ENCODE data around the gene MUC13. TPM values are rescaled to one million over a fixed set of nuclear protein-coding genes. Genes with fewer than 3 reads are reported as not detected.
"Not testable (repeated sequence)": the region's sequence is repeated elsewhere in the genome, so short reads cannot be mapped to it uniquely, and the experiment has no call there.

The MUC13 gene
- total and polyA plus RNA-seq, 8 donors = under 0.01 to 16.5 (median 8.7) TPM

- Histone ChIP-seq H3K27ac (peak overlapping the region in 4 of 5 donors; percentile 10 to 49 (median 44)), H3K36me3 (peaks cover 0 to 9% (median 4%) of the 10 kb centered on the region in 4 donors), H3K27me3 (no peaks in the 10 kb centered on the region), H3K9me3 (no peaks in the 10 kb centered on the region), H3K4me3 (no peak overlapping the region), H3K4me1 (peaks cover 0 to 22% (median 12%) of the 10 kb centered on the region in 4 donors)
- DNase-seq = peak in 1 of 2 donors; percentile 21
- intact Hi-C loops (cut with DNase I; ENCODE audit: low total_unique reads) = no loop called here
- no peak for TF ChIP-seq POLR2A (IDR thresholded peaks at IDR 0.05)
- TF ChIP-seq POLR2AphosphoS5 (IDR thresholded peaks at IDR 0.05) = no peak
- TF ChIP-seq CTCF (IDR thresholded peaks at IDR 0.05) = no peak
- no peak for TF ChIP-seq EP300 (IDR thresholded peaks at IDR 0.05)
- 18 to 45% (median 26%) methylated on average over 3 of the region's 3 CpGs for WGBS, 5 donors
Observed at GRCh38 chr3:124963755-124964154, 29.2 kb upstream of the MUC13 start.

GRCh38 chr3:124962403-124962940, 27.9 kb upstream of the MUC13 start:
- Histone ChIP-seq H3K36me3 (no peaks in the 10 kb centered on the region), H3K27me3 (no peaks in the 10 kb centered on the region), H3K9me3 (no peaks in the 10 kb centered on the region), H3K4me3 (no peak overlapping the region), H3K4me1 (peaks cover 0 to 21% (median 11%) of the 10 kb centered on the region in 4 donors), H3K27ac (no peak overlapping the region)
- no peak for DNase-seq
- 86 to 98% (median 92%) methylated on average over 2 of the region's 2 CpGs for WGBS, 5 donors
- TF ChIP-seq POLR2A (IDR thresholded peaks at IDR 0.05) (no peak), POLR2AphosphoS5 (IDR thresholded peaks at IDR 0.05) (no peak), EP300 (IDR thresholded peaks at IDR 0.05) (no peak), CTCF (IDR thresholded peaks at IDR 0.05) (no peak)
- intact Hi-C loops (cut with DNase I; ENCODE audit: low total_unique reads) = no loop called here

GRCh38 chr3:124960698-124961097, 26.1 kb upstream of the MUC13 start:
- no peak overlapping the region for H3K4me3 ChIP-seq
- peaks cover 0 to 19% (median 10%) of the 10 kb centered on the region in 4 donors for H3K4me1 ChIP-seq
- intact Hi-C loops (cut with DNase I; ENCODE audit: low total_unique reads) = no loop called here
- no peak overlapping the region for H3K27ac ChIP-seq
- no peak for DNase-seq
- no peaks in the 10 kb centered on the region for H3K27me3 ChIP-seq
- peaks cover 0 to under 1% (median 0%) of the 10 kb centered on the region in 4 donors for H3K9me3 ChIP-seq
- TF ChIP-seq POLR2AphosphoS5 (IDR thresholded peaks at IDR 0.05) (no peak), POLR2A (IDR thresholded peaks at IDR 0.05) (no peak), CTCF (IDR thresholded peaks at IDR 0.05) (no peak), EP300 (IDR thresholded peaks at IDR 0.05) (no peak)
- WGBS, 5 donors = 65 to 75% (median 70%) methylated on average over 5 of the region's 5 CpGs
- H3K36me3 ChIP-seq = no peaks in the 10 kb centered on the region

GRCh38 chr3:124960105-124960504, 25.6 kb upstream of the MUC13 start:
- H3K27ac ChIP-seq = no peak overlapping the region
- WGBS, 5 donors = 37 to 58% (median 45%) methylated on average over 3 of the region's 3 CpGs
- H3K27me3 ChIP-seq = no peaks in the 10 kb centered on the region
- H3K36me3 ChIP-seq = no peaks in the 10 kb centered on the region
- H3K4me1 ChIP-seq = peaks cover 0 to 14% (median 8%) of the 10 kb centered on the region in 4 donors
- DNase-seq = no peak
- no peak overlapping the region for H3K4me3 ChIP-seq
- TF ChIP-seq POLR2A (IDR thresholded peaks at IDR 0.05) (no peak), EP300 (IDR thresholded peaks at IDR 0.05) (no peak), POLR2AphosphoS5 (IDR thresholded peaks at IDR 0.05) (no peak), CTCF (IDR thresholded peaks at IDR 0.05) (no peak)
- intact Hi-C loops (cut with DNase I; ENCODE audit: low total_unique reads) = no loop called here
- peaks cover 0 to 4% (median 0%) of the 10 kb centered on the region in 4 donors for H3K9me3 ChIP-seq

- H3K9me3 ChIP-seq; H3K27me3 ChIP-seq; DNase-seq; H3K36me3 ChIP-seq; intact Hi-C loops (cut with DNase I; ENCODE audit: low total_unique reads); H3K4me1 ChIP-seq; H3K27ac ChIP-seq; H3K4me3 ChIP-seq: not testable (repeated sequence)
- 83 to 95% (median 92%) methylated on average over 4 of the region's 4 CpGs for WGBS, 5 donors
Observed at GRCh38 chr3:124957951-124958350, 23.4 kb upstream of the MUC13 start.

All from stomach (tissue), 9 donors.